SJCRH30 (cell line): Measurements from ENCODE around the gene CYB5B. TPM values are rescaled to one million over a fixed set of nuclear protein-coding genes. Genes with fewer than 3 reads are reported as not detected.

ENCODE experiments used
- DNase-seq, 2 experiments: peaks; one replicate each; pipeline ENCODE4 v3.0.0-alpha.2; 2015 to 2020
- H3K27ac ChIP-seq: fragments of 250-450 bp; sonication (Bioruptor Pico); 2 replicates; pipeline ENCODE4 v1.5.1; 2020; ENCODE audit warnings: mild to moderate bottlenecking, moderate library complexity
- H3K27me3 ChIP-seq: fragments of 250-450 bp; sonication (Bioruptor Pico); 2 replicates; pipeline ENCODE4 v1.5.1; 2020; ENCODE audit warnings: mild to moderate bottlenecking, moderate library complexity
- H3K36me3 ChIP-seq: fragments of 250-450 bp; sonication (Bioruptor Pico); 2 replicates; pipeline ENCODE4 v1.5.1; 2020; ENCODE audit warnings: mild to moderate bottlenecking, moderate library complexity
- H3K4me1 ChIP-seq: fragments of 250-450 bp; sonication (Bioruptor Pico); 2 replicates; pipeline ENCODE4 v1.5.1; 2020; ENCODE audit warnings: mild to moderate bottlenecking, moderate library complexity
- H3K4me3 ChIP-seq: fragments of 250-450 bp; sonication (Bioruptor Pico); 2 replicates; pipeline ENCODE4 v1.5.1; 2020; ENCODE audit warnings: mild to moderate bottlenecking, moderate library complexity
- H3K9me3 ChIP-seq: fragments of 250-450 bp; sonication (Bioruptor Pico); replicated peaks from 2 replicates; pipeline ENCODE4 v1.5.1; 2020; ENCODE audit warnings: mild to moderate bottlenecking, moderate library complexity
- total RNA-seq: library from RNA; depleted of rRNA; stranded (reverse); fragments of >200 nt; shearing (Covaris generic); gene quantifications from 2 replicates; pipeline ENCODE4 v1.2.3, GENCODE V29; 2014; rRNA removed

The CYB5B gene, protein sequence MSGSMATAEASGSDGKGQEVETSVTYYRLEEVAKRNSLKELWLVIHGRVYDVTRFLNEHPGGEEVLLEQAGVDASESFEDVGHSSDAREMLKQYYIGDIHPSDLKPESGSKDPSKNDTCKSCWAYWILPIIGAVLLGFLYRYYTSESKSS
- 99.5 and 110 TPM in 2 replicates for total RNA-seq

DNA sequence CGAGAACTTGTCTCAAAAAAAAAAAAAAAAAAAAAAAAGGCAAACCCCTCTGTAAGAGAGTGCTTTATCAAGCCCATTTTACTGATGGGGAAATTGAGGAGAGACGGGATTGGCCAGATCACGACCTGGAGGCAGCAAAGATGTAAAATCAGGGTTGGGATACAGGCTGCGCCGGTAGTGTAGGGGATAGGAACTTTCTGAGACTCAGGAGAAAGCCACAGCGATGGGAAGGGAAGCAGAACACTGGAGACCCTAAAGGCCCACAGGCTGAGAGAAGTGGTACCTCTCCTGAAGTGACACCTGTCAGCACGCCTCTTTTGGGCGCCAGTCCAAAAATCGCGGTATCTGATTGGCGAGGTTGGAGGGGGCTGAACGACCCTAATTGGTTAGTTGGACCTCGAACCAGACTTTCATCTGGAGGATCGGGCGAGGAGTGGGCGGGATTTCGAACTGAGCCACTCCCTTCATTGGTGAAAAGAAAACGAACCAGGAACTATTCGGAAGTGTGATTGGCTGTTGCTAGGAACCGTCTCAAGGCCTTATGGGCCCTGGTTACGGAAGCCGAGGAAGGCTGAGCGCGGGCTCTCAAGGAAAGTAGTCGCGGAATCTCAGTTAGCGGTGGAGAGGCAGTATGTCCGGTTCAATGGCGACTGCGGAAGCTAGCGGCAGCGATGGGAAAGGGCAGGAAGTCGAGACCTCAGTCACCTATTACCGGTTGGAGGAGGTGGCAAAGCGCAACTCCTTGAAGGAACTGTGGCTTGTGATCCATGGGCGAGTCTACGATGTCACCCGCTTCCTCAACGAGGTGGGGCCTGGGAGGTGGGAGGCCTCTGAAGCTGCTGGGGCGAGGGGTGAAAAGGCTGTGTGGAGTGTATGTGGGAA lies at the start of gene CYB5B:
CYB5B (plus strand) TSS at position 567 of the 882 bp plus-strand sequence; CDS start at position 632, 65 bp downstream.
- peak within 1 kb of the TSS; percentile 75 for H3K4me3 ChIP-seq
- H3K36me3 ChIP-seq, result peaks cover 8% of the 10 kb centered on the region
- H3K27me3 ChIP-seq, result no peaks in the 10 kb centered on the region
- 0 out of 2 replicates have a peak, but pooled peaks cover 2% of the 10 kb centered on the region for H3K4me1 ChIP-seq
- DNase-seq, result peak; percentile 92 to 96
- H3K27ac ChIP-seq, result peak within 1 kb of the TSS; percentile 24; the same call in 1 of the 2 replicates
- no peaks in the 10 kb centered on the region for H3K9me3 ChIP-seq

DNA sequence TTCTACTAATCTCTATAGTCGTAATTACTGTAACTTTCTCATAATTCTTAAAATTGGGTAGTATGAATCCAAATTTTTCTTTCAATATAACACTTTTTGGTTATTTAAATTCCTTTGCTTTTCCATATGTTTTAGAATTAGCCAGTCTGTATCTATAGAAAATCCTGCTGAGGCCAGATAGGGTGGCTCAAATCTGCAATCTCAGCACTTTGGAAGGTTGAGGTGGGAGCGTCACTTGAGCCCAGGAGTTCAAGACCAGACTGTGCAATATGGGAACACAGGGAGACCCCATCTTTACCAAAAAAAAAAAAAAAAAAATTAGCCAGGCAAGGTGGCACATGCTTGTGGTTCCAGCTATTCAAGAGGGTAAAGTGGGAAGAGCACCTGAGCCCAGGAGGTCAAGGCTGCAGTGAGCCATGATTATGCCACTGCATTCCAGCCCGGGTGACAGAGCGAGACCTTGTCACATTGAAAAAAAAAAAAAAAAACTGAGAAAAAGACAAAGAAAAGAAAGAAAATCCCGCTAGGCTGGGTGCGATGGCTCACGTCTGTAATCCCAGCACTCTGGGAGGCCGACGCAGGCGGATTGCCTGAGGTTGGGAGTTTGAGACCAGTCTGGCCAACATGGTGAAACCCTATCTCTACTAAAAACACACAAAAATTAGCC lies 47.9 kb upstream of the CYB5B start:
- no peaks in the 10 kb centered on the region for H3K27me3 ChIP-seq
- no peak for DNase-seq
- no peaks in the 10 kb centered on the region for H3K4me1 ChIP-seq
- no peaks in the 10 kb centered on the region for H3K9me3 ChIP-seq
- H3K36me3 ChIP-seq, result peaks cover 22% of the 10 kb centered on the region
- no peak overlapping the region for H3K4me3 ChIP-seq
- no peak overlapping the region for H3K27ac ChIP-seq

GRCh38 chr16:69378036-69378435 lies 46.4 kb upstream of the CYB5B start:
- no peak overlapping the region for H3K27ac ChIP-seq
- H3K4me1 ChIP-seq, result no peaks in the 10 kb centered on the region
- peaks cover 31% of the 10 kb centered on the region for H3K36me3 ChIP-seq
- DNase-seq, result no peak
- no peaks in the 10 kb centered on the region for H3K27me3 ChIP-seq
- H3K9me3 ChIP-seq, result no peaks in the 10 kb centered on the region
- H3K4me3 ChIP-seq, result no peak overlapping the region

GRCh38 chr16:69378760-69379159 lies 45.7 kb upstream of the CYB5B start:
- no peaks in the 10 kb centered on the region for H3K27me3 ChIP-seq
- H3K4me3 ChIP-seq, result no peak overlapping the region
- H3K4me1 ChIP-seq, result no peaks in the 10 kb centered on the region
- peaks cover 34% of the 10 kb centered on the region for H3K36me3 ChIP-seq
- no peak for DNase-seq
- H3K27ac ChIP-seq, result no peak overlapping the region
- H3K9me3 ChIP-seq, result no peaks in the 10 kb centered on the region

DNA sequence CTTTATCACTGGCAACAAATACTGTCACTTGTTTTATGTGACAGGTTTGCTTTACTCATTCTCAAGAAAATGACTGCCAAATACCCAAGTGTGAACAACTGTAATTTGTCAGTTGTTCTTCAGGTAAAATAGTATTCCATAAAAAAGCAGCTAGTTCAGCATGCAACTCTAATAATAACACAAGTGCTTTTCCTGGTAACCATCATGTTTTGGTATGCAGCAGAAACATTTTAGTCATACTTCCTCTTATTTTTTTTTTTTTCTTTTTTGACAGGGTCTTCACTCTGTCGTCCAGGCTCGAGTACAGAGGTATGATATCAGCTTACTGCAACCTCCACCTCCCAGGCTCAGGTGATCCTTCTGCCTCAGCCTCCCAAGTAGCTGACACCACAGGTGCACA lies 43.2 kb upstream of the CYB5B start:
- Histone ChIP-seq H3K9me3 (no peaks in the 10 kb centered on the region), H3K4me1 (no peaks in the 10 kb centered on the region), H3K36me3 (peaks cover 33% of the 10 kb centered on the region), H3K4me3 (no peak overlapping the region), H3K27ac (no peak overlapping the region), H3K27me3 (no peaks in the 10 kb centered on the region)
- no peak for DNase-seq

- H3K4me3 ChIP-seq, result no peak overlapping the region
- H3K4me1 ChIP-seq, result no peaks in the 10 kb centered on the region; the same call in 1 of the 2 replicates
- H3K27ac ChIP-seq, result no peak overlapping the region
- H3K36me3 ChIP-seq, result peaks cover 32% of the 10 kb centered on the region
- H3K27me3 ChIP-seq, result no peaks in the 10 kb centered on the region
- no peak for DNase-seq
- no peaks in the 10 kb centered on the region for H3K9me3 ChIP-seq
Measured at GRCh38 chr16:69382421-69382820, 42.0 kb upstream of the CYB5B start.

DNA sequence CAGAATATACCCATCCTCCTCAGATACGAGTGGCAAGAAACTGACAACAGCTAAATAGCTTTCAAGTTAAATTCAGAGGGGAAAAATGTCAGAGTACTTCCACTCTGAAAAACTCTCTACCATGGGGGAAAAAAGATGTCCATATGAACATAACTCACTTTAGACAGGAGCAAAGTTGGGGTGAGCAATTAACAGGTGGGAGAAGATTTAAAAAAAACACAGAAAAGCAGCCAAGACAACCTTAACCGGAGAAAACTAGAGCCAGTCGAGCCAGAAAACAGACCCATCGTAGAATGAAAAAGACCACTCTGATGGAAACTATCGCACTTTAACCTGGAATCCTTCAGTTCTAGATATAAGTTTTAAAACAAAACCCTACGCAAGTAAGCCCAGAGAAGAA lies 39.4 kb upstream of the CYB5B start:
- no peaks in the 10 kb centered on the region; the same call in 1 of the 2 replicates for H3K4me1 ChIP-seq
- no peaks in the 10 kb centered on the region for H3K9me3 ChIP-seq
- 0 out of 2 replicates have a peak overlapping the region, but pooled peaks have one; percentile 35 for H3K27ac ChIP-seq
- peak overlapping the region; percentile 57 for H3K4me3 ChIP-seq
- DNase-seq, result no peak
- H3K27me3 ChIP-seq, result no peaks in the 10 kb centered on the region
- peaks cover 25% of the 10 kb centered on the region for H3K36me3 ChIP-seq

GRCh38 chr16:69386596-69386995 lies 37.8 kb upstream of the CYB5B start:
- H3K9me3 ChIP-seq, result no peaks in the 10 kb centered on the region

DNA sequence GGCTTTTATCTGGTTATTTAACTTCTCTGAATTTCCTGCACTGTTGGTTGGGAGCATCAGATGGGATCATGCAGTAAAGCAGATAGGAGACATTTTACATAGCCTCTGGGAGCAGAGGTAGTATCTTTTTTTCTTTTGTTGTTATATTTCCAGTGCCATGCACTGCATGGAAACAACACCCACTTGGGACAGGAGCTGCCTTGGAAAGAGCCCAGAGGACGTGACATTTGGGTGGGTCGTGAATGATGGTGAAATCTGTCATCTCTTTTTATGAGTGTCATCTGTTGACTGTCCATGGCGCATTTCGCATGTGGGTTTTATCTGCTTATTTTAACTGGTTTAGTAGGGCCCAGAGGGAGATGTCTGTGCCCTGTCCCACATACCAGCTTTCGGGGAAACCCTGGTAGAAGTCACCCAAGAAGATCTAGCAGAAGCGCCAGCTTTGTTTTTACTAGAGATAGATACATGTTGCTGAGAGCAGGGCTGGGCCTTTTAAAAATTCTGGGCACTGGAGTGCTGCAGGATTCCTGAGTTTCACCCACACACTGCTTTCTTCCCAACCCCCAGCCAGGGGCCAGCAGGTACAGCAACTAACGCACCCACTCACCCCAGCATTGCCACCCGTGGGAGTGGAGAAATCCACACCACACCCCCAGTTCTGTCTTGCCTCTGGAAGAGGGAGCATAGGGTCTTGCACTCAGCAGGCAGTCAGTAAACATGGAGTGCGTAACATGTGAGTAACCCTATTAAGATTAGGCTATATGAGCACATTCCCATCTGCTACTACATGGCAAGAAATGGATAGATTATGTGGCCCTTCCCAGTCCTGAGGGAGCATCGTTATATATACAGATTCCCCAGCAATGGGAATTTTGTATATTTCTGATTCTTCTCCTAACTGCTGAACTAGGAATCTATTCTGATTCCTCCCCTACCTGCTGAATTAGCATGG lies 30.2 kb upstream of the CYB5B start:
- DNase-seq, result no peak
- Histone ChIP-seq H3K9me3 (no peaks in the 10 kb centered on the region), H3K27me3 (no peaks in the 10 kb centered on the region)

More at GRCh38 chr16:69386596-69386995, 37.8 kb upstream of the CYB5B start:
- Histone ChIP-seq H3K36me3 (peaks cover 20% of the 10 kb centered on the region), H3K4me1 (no peaks in the 10 kb centered on the region; the same call in 1 of the 2 replicates), H3K4me3 (peak overlapping the region; percentile 57; the same call in 1 of the 2 replicates), H3K27ac (no peak overlapping the region), H3K27me3 (no peaks in the 10 kb centered on the region)
- DNase-seq, result peak in 1 of 2 experiments; percentile 12

DNA sequence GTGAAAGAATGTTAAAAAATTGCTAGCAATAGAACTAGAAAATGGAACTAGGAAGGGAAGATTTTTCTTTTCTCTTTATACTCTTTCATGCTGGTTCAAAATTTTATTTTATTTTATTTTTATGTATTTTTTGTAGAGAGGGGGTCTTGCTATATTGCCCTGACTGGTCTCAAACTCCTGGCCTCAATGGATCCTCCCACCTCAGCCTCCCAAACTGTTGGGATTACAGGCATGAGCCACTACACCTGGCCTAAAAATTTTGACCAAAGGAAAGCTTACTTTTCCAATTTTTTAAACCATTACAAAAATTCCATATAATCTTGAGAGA lies 28.6 kb upstream of the CYB5B start:
- Histone ChIP-seq H3K27me3 (no peaks in the 10 kb centered on the region), H3K27ac (no peak overlapping the region), H3K4me3 (no peak overlapping the region), H3K36me3 (no peaks in the 10 kb centered on the region), H3K4me1 (peaks cover 4% of the 10 kb centered on the region; the same call in 1 of the 2 replicates), H3K9me3 (no peaks in the 10 kb centered on the region)
- DNase-seq, result no peak

More for the DNA sequence above, 30.2 kb upstream of the CYB5B start:
- Histone ChIP-seq H3K4me3 (no peak overlapping the region), H3K36me3 (no peaks in the 10 kb centered on the region), H3K27ac (no peak overlapping the region), H3K4me1 (peaks cover 4% of the 10 kb centered on the region; the same call in 1 of the 2 replicates)

- DNase-seq, result peak; percentile 64 to 85
- no peaks in the 10 kb centered on the region for H3K36me3 ChIP-seq
- H3K4me1 ChIP-seq, result peaks cover 4% of the 10 kb centered on the region; the same call in 1 of the 2 replicates
- H3K27me3 ChIP-seq, result no peaks in the 10 kb centered on the region
- H3K4me3 ChIP-seq, result peak overlapping the region; percentile 41
- no peaks in the 10 kb centered on the region for H3K9me3 ChIP-seq
- peak overlapping the region; percentile 19 for H3K27ac ChIP-seq
Measured at GRCh38 chr16:69396187-69397061, 28.0 kb upstream of the CYB5B start.

GRCh38 chr16:69397821-69398521 lies 26.4 kb upstream of the CYB5B start:
- DNase-seq, result peak; percentile 45 to 65
- no peaks in the 10 kb centered on the region for H3K36me3 ChIP-seq
- H3K9me3 ChIP-seq, result no peaks in the 10 kb centered on the region
- no peaks in the 10 kb centered on the region for H3K27me3 ChIP-seq
- peaks cover 4% of the 10 kb centered on the region; the same call in 1 of the 2 replicates for H3K4me1 ChIP-seq
- no peak overlapping the region for H3K4me3 ChIP-seq
- no peak overlapping the region for H3K27ac ChIP-seq

DNA sequence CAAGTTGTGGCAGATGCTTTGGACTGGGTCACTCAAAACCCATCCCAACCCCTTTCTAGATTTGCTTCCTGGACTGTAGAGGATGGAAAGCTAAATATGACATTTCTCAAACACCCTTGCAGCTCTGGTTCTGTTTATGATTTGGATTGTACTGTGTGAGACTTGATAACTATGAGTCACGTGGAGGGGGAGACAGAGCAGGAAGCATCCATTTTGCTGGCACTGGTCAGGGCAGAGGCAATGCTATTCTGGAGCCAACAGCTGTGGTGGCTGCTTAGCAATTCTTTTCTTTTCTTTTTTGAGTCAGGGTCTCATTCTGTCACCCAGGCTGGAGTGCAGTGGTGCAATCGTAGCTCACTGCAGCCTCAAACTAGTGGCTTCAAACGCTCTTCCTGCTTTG lies 25.1 kb upstream of the CYB5B start:
- H3K27ac ChIP-seq, result no peak overlapping the region
- no peaks in the 10 kb centered on the region for H3K36me3 ChIP-seq
- H3K9me3 ChIP-seq, result no peaks in the 10 kb centered on the region
- peaks cover 4% of the 10 kb centered on the region; the same call in 1 of the 2 replicates for H3K4me1 ChIP-seq
- no peak overlapping the region for H3K4me3 ChIP-seq
- DNase-seq, result no peak
- no peaks in the 10 kb centered on the region for H3K27me3 ChIP-seq
